ENCODE data around the gene SERPINE1.
"Not testable (repeated sequence)": the region's sequence is repeated elsewhere in the genome, so short reads cannot be mapped to it uniquely, and the experiment has no call there.

Gene SERPINE1

DNA sequence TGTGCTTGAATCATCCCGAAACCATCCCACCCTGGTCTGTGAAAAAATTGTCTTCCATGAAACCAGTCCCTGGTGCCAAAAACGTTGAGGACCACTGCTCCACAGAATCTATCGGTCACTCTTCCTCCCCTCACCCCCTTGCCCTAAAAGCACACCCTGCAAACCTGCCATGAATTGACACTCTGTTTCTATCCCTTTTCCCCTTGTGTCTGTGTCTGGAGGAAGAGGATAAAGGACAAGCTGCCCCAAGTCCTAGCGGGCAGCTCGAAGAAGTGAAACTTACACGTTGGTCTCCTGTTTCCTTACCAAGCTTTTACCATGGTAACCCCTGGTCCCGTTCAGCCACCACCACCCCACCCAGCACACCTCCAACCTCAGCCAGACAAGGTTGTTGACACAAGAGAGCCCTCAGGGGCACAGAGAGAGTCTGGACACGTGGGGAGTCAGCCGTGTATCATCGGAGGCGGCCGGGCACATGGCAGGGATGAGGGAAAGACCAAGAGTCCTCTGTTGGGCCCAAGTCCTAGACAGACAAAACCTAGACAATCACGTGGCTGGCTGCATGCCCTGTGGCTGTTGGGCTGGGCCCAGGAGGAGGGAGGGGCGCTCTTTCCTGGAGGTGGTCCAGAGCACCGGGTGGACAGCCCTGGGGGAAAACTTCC is 784 bp upstream of the SERPINE1 start:
- DNase-seq, result peak; percentile 30

DNA sequence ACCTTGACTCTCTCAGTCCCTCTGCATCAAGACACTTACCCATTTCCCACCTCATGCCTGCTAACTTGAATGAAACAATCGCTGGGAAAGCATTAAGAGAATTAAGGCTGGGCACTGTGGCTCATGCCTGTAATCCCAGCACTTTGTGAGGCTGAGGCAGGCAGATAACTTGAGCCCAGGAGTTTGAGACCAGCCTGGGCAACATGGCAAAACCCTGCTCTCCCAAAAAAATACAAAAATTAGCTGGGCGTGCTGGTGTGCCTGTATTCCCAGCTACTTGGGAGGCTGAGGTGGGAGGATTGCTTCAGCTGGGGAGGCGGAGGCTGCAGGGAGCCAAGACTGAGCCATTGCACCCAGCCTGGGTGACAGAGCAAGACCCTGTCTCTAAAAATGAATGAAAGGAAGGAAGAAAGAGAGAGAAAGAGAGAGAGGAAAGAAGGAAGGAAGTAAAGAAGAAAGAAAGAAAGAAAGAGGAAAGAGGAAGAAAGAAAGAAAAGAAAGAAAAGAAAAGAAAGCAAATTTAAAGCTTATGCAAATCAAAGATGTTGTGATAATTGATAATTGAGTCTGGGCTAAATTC is 646 bp downstream of the SERPINE1 start:
- DNase-seq, result no peak

DNA sequence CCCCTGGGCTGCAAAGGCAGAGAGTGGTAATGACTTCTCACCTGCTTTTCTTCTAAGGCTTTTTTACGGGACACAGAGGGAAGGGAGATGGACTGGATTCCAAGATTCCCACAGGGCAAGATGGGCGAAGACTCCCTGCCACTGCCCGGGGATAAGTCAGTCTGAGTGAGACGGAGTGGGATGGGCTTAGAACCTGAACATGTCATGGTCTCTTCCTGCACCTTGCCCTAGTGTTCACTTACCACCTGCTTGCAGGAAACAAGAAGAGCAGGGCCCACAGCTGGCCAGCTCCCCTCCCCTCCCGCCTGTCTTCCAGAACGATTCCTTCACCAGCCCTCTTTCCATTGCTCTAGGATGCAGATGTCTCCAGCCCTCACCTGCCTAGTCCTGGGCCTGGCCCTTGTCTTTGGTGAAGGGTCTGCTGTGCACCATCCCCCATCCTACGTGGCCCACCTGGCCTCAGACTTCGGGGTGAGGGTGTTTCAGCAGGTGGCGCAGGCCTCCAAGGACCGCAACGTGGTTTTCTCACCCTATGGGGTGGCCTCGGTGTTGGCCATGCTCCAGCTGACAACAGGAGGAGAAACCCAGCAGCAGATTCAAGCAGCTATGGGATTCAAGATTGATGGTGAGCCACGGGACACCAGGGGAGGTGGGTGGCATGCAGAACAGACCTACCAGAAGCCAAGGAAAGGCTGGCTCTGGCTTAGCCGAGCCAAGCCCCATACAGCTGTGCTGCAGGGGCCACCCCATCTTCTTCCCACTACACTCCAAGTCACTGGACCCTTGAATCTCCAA is 1.3 kb downstream of the SERPINE1 start:
- DNase-seq, result no peak

DNA sequence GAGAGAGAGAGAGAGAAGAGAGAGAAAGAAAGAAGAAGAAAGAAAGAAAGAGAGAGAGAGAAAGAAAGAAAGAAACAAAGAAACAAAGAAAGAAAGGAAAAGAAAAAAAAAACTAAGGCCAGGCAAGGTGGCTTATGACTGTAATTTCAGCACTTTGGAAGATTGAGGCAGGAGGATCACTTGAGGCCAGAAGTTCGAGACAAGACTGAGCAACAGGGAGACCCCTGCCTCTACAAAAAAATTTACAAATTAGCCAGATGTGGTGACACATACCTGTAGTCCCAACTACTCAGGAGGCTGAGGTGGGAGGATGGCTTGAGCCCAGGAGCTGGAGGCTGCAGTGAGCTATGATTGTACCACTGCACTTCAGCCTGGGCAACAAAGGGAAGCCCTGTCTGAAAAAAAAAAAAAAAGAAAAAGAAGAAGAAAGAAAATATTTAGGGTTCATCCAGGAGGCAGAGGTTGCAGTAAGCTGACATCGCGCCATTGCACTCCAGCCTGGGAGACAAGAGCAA is 2.8 kb downstream of the SERPINE1 start:
- no peak for DNase-seq

DNA sequence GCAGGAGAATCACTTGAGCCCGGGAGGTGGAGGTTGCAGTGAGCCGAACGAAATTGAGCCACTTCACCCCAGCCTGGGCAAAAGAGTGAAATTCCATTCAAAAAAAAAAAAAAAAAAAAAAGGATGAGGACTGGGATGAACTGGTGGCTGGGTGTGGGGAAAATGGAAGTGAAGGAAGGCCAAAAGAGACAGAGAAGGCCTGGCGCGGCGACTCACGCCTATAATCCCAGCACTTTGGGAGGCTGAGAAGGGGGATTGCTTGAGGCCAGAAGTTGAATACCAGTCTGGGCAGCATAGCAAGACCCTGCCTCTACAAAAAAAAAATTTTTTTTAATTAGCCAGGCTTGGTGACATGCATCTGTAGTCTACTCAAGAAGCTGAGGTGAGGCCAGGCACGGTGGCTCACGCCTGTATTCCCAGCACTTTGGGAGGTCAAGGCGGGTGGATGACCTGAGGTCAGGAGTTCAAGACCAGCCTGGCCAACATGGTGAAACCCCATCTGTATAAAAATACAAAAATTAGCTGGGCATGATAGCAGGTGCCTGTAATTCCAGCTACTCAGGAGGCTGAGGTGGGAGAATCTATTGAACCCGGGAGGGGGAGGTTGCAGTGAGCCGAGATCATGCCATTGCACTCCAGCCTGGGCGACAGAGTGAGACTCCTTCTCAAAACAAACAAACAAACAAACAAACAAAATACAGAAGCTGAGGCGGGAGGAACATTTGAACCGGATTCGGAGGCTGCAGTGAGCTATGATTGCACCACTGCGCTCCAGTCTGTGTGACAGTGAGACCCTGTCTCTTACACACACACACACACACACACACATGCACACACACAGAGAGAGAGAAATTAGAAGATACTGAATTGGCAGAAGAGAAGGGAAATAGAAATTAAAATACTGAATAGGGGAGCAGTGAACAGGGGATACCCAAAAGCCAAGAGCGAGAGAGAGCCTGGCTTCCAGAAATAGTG is 6.0 kb downstream of the SERPINE1 start:
- not testable (repeated sequence) for DNase-seq

DNA sequence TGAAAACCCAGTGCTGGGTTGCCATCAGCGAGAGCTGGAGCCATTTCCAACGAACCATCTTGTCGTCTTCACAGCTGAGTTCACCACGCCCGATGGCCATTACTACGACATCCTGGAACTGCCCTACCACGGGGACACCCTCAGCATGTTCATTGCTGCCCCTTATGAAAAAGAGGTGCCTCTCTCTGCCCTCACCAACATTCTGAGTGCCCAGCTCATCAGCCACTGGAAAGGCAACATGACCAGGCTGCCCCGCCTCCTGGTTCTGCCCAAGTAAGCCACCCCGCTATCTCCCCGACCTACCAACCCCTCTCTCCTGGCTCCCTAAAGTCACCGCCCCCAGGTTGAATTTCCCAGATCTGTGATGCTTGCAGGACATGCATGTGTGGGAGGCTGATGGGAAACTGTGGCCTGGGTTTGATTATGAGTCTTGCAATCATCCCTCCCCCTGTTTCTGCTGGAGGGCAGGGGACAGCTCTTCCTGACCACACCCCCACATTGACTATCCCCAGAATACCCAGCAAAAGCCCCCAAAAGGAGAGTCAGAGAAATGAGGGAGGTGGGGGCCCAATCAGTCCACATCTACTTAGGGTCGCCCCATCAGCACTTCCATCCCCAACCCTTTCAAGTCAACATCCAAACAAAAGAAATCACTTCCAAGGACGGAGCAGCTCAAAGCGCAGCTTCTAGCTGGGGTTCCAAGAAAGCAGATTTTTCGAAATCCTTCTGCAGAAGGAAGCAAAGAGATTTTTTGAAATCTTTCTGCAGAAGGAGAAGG is 6.9 kb downstream of the SERPINE1 start:
- DNase-seq, result no peak

DNA sequence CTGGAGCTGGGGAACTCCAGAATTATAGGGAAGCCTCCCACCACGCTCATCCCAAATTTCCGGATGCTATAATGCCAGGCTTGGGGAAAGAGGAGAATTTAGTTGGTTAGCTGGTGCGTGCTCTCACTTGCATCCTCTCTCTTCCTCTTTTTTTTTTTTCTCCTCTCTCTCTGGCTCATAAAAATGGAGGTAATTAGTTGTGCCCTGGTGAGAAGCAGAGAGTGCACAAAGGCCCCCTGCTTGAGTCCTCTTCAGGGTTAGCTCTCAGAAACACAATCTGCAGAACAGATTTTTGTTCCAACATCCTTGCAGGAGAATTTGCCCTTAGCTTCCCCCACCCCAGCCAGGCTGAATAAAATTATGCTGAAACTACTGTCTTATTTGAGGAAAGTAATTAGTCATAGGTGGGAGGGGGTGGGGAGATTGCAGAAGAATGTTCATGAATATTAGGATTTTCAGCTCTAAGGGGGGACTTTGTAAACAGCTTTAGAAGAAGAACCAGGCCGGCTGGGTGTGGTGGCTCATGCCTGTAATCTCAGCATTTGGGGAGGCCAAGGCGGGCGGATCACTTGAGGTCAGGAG is 7.6 kb downstream of the SERPINE1 start:
- DNase-seq, result no peak

DNA sequence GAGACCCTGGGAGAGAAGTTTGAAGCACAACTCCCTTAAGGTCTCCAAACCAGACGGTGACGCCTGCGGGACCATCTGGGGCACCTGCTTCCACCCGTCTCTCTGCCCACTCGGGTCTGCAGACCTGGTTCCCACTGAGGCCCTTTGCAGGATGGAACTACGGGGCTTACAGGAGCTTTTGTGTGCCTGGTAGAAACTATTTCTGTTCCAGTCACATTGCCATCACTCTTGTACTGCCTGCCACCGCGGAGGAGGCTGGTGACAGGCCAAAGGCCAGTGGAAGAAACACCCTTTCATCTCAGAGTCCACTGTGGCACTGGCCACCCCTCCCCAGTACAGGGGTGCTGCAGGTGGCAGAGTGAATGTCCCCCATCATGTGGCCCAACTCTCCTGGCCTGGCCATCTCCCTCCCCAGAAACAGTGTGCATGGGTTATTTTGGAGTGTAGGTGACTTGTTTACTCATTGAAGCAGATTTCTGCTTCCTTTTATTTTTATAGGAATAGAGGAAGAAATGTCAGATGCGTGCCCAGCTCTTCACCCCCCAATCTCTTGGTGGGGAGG is 10.8 kb downstream of the SERPINE1 start:
- DNase-seq, result no peak

DNA sequence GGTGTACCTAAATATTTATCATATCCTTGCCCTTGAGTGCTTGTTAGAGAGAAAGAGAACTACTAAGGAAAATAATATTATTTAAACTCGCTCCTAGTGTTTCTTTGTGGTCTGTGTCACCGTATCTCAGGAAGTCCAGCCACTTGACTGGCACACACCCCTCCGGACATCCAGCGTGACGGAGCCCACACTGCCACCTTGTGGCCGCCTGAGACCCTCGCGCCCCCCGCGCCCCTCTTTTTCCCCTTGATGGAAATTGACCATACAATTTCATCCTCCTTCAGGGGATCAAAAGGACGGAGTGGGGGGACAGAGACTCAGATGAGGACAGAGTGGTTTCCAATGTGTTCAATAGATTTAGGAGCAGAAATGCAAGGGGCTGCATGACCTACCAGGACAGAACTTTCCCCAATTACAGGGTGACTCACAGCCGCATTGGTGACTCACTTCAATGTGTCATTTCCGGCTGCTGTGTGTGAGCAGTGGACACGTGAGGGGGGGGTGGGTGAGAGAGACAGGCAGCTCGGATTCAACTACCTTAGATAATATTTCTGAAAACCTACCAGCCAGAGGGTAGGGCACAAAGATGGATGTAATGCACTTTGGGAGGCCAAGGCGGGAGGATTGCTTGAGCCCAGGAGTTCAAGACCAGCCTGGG is 11.4 kb downstream of the SERPINE1 start:
- DNase-seq, result peak; percentile 87

DNA sequence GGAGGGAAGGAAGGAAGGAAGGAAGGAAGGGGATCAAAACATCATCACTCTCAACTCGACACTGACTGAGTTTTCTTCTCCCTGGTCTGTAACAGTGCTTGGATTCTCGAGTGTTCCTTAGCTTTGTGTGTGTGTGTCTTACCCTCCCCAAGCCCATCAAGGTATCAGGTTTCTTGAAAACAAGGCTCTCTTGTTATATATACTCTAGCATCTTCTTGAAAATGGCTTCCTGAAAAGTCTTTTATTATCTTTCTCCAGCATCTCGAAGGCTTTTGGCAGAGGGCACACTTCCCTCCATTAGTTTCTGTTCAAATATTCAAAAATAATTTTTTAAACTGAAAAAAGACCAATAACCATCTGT is 13.4 kb downstream of the SERPINE1 start:
- no peak for DNase-seq

DNA sequence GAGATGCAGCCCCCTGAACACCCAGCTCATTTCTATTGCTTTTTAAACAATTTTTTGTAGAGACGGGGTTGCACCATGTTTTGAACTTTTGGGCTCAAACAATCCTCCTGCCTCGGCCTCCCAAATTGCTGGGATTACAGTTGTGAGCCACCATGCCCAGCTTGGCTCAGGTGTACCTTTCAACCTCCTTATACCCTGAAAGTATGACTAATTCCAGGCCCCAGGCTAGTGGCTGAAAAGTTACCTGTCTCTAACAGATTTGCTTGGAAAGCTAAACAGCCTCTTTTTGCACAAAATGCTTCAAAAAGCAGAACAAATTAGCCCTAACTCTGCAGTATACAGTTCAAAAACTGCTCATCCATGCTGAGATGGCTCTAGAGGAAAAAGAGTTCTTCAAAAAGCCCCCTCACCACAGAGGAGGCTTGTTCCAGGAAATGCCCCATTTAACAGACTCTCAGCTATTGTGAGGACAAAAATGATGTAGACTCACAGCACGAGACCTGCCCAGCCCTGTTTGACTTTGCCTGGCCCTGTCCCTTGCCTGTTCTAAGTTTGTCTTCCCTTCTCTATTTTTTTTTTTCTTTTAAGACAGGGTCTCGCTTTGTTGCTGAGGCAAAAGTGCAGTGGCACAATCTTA is 14.0 kb downstream of the SERPINE1 start:
- no peak for DNase-seq

DNA sequence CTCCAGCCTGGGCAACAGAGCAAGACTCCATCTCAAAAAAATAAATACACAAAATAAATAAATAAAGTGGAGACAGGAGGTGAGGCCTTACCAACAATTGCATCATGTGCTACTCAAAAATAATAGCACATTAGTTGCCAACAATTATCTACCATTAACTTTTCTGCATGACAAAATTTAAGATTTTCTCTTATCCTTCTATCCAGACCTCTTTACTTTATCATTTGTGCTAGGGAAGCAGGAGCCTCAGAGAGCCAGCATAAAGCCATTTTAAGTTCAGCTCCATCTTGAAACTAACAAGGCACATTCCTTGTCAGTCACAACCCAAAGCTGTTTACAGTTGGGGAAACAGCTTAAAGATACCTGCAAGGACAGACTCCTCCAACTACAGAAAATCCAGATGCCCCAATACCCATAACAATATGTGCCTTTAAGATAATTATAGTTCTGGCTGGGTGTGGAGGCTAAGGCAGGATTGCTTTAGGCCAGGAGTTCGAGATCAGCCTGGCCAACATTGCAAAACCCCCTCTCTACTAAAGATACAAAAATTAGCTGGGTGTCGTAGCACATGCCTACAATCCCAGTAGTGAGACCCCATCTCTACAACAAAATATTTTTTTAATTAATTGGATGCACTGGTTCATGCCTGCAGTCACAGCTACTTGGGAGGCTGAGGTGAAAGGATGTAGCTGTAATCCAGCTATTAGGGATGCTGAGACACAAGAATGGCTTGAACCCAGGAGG is 25.2 kb downstream of the SERPINE1 start:
- no peak for DNase-seq

DNA sequence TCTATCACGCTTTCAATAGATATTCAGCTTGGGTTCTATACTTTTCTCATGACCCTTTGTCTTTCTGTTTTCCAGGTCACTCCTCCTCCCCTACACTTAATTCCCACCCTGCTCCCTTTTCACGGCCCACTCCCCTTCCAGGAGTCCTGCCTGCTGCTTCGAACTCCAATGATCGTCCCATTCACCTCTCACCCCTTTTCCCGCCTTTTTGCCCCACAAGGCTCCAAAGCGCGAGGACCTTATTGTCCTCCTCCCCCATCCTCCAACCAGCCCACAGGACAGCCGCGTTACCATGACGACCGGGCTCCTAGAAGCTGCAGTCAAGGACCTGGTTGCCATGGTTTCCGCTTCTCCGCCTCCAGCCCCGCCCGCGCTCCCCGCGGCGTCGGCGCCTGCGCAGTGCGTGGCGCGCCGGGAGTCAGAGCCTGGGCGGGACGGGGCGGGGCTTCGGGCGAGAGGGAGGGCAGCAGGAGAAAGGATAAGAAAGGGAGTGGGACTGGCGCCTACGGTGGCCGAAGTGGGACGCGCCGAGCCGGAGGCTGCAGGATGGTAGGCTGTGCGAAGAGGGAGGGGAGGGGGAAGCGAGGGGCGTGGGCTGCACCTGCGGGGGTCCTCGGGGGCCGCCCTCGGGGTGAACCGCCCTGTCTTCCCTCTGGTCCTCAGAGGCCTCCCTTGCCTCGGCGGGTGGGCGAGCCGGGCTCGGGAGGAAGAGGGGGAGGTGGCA is 27.2 kb downstream of the SERPINE1 start, which contains the start of gene AP1S1:
AP1S1 (plus strand) TSS at position 508 of the 724 bp plus-strand sequence; CDS start at position 547, 39 bp downstream.
- peak; percentile 96 for DNase-seq

DNA sequence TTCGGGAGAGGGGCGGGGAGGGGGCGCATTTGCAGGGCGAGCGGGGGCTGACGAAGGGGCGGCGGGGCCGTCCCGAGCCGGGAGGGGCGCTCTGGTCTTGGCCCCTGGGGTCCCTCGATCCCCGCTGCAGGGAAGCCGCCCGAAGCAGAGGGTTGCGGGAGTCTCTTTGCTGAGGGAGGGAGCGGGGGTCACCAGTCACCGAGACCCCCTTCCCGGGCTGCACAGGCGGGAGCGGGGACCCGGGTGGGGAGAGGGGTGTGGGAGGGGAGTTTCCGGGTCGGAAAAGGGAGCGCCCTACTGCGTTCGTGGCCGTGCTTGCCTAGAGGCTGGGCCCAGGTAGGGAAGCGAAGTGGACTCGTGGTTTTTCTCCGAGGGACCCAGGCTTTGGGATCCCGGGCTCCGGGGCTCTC is 27.8 kb downstream of the SERPINE1 start:
- no peak for DNase-seq

DNA sequence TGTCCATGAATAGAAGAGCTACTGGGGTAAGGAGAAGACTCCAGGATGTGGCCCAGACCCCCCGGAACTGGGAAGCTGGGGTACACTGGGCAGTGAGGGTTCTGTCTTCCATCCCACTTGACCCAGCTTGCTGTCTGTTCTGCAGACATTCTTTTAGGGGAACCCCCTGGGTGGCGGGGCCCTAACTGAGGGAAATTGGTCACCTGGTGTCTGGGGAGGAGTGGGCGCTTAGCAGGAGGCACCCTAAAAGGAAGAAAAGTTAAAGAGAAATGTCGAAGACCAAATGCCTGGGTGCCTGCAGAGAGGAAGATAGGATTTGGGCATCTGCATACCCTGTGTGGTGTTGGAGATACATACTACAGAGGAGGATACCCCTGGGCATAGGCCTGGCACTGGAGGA is 28.4 kb downstream of the SERPINE1 start:
- no peak for DNase-seq

DNA sequence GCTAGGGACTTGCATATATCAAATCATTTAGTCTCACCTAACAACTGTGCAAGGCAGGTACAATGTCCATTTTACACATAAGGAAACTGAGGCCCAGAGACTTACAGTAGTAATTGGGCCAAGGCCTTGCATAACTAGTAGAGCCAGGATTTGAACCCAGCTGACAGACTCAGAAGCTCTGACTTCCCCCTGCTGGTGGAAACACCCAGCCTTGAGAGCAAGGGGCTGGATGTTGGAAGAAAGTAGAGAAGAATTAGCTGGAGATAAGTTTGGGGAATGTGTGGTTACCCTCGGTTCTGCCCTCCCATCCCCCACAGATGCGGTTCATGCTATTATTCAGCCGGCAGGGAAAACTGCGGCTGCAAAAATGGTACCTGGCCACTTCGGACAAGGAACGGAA is 29.4 kb downstream of the SERPINE1 start:
- DNase-seq, result no peak

DNA sequence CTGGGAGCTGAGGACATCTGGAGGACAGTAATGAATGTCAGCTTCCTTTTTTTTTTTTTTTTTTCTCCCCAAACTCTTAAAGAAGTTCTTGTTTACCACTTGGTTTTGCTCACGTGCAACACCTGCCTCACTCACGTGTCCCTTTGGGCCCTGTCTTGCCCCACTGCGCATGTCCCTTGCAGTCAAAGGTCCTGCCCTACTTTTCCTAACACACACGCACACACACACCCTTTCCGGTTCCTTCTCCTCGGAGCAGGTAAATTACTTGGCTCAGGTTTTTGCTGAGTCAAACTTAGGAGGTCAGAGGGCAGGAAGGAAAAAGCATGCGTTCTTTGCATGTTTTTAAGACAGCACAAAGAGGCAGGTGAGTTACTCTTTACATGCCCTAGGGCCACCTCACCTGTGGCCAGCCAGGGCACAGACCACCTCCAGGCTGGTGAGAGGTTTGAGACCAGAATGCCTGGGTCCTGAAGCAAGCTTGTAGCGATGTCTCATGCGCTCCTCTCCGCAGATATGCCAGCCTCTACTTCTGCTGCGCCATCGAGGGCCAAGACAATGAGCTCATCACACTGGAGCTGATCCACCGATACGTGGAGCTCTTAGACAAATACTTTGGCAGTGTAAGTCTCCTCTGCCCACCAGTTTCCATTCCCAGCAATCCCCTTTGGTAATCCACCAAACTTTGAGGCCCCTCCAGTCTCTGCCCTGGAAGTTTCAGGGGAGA is 30.1 kb downstream of the SERPINE1 start:
- no peak for DNase-seq

Data from NK-92 treated with Interleukin-12 subunit alpha and Interleukin-12 subunit beta, amount 100 ng/mL, for 24 hours (cell line).